Vagina (tissue), 2 donors: ENCODE data around the gene CTDSPL2.

ENCODE experiments used
- CTCF ChIP-seq, 3 experiments: fragments of 450-650 bp in 2 of 3; fragments of 200-600 bp in 1 of 3; sonication (generic) in 1 of 3; IDR thresholded peaks; one replicate each; pipeline ENCODE4 v1.5.1; 2017 to 2019; ENCODE audit warnings: antibody characterized with exemption in 3 of 3, mild to moderate bottlenecking in 2 of 3, moderate library complexity in 2 of 3
- POLR2A ChIP-seq, 2 donors: fragments of 450-650 bp; IDR thresholded peaks; one replicate each; pipeline ENCODE4 v1.6.1; 2017; ENCODE audit warnings: antibody characterized with exemption in 2 of 2, mild to moderate bottlenecking in 2 of 2, moderate library complexity in 2 of 2
- POLR2AphosphoS5 ChIP-seq, 2 donors: sonication (generic); formaldehyde crosslinking; IDR thresholded peaks; one replicate each; pipeline ENCODE4 v1.9.0; 2017; ENCODE audit warnings: antibody characterized with exemption in 2 of 2, mild to moderate bottlenecking in 2 of 2, low read depth in 1 of 2; ENCODE audit not compliant: insufficient read depth in 1 of 2

- no peak for TF ChIP-seq POLR2A (IDR thresholded peaks at IDR 0.05)
- no peak for TF ChIP-seq CTCF (IDR thresholded peaks at IDR 0.05)
- no peak for TF ChIP-seq POLR2AphosphoS5 (IDR thresholded peaks at IDR 0.05; ENCODE audit: insufficient read depth in 1 of 2, low read depth in 1 of 2)
These were observed 105.3 kb downstream of the CTDSPL2 start for GRCh38 chr15:44532689-44533088.
